K562 (cell line): ENCODE measurements around the gene COG7. TPM values are rescaled to one million over a fixed set of nuclear protein-coding genes. Genes with fewer than 3 reads are reported as not detected.

ENCODE experiments used
- ESRRA ChIP-seq: fragments of 450-650 bp; IDR thresholded peaks from 2 replicates; pipeline ENCODE4 v1.6.1; 2014; ENCODE audit warnings: low read depth, mild to moderate bottlenecking, moderate library complexity, borderline replicate concordance
- GABPB1 ChIP-seq: sonication (generic); formaldehyde crosslinking; IDR thresholded peaks from 2 replicates; pipeline ENCODE4 v1.8.0; 2022; ENCODE audit warnings: mild to moderate bottlenecking, missing genetic modification reagents
- KAT7 ChIP-seq: sonication (generic); formaldehyde crosslinking; IDR thresholded peaks from 2 replicates; pipeline ENCODE4 v1.8.0; 2022; ENCODE audit warnings: missing genetic modification reagents, mild to moderate bottlenecking, borderline replicate concordance
- NUFIP1 ChIP-seq: fragments of 450-650 bp; IDR thresholded peaks from 2 replicates; pipeline ENCODE4 v1.6.1; 2018; ENCODE audit not compliant: partially characterized antibody
- RAD21 ChIP-seq, 2 experiments: fragments of 250-450 bp in 1 of 2; fragments of 450-650 bp in 1 of 2; sonication (Bioruptor Pico) in 1 of 2; formaldehyde crosslinking in 1 of 2; IDR thresholded peaks in 1 of 2; conservative IDR thresholded peaks in 1 of 2; 2 replicates each; pipeline versions ENCODE4 v1.4.0 to v1.8.0; 2020 to 2022; ENCODE audit warnings: mild to moderate bottlenecking in 2 of 2, moderate library complexity in 1 of 2
- TFAP4 ChIP-seq: sonication (generic); formaldehyde crosslinking; IDR thresholded peaks from 2 replicates; pipeline ENCODE4 v1.8.0; 2022; ENCODE audit warnings: missing genetic modification reagents, mild to moderate bottlenecking, moderate library complexity, borderline replicate concordance
- ZNF384 ChIP-seq: IDR thresholded peaks from 2 replicates; pipeline ENCODE4 v1.6.1; 2012; ENCODE audit warnings: low read depth, low read length, improper control_type of control experiment
- polyA plus RNA-seq, 8 experiments: library from polyadenylated mRNA; depleted of rRNA in 4 of 8; stranded (reverse) in 5 of 8; unstranded in 3 of 8; fragments of >200 nt; fragmentation: Nextera tagmentation in 2 of 8; fragmentation: Illumina TruSeq in 1 of 8; extraction: Ambion mirVana in 2 of 8; extraction: Trizol in 1 of 8; gene quantifications; 2 replicates each; pipeline versions ENCODE4 v1.2.1 to v1.2.3, GENCODE V29; 2011 to 2014; ENCODE audit warnings: inconsistent platforms in 1 of 8, missing spikeins in 1 of 8
- total RNA-seq, 7 experiments: library from RNA; depleted of rRNA in 6 of 7; stranded (reverse); fragments of >200 nt in 6 of 7; fragmentation: Illumina TruSeq in 2 of 7; extraction: Trizol in 2 of 7; gene quantifications; 2 replicates each; pipeline versions ENCODE4 v1.2.1 to v1.2.3, GENCODE V29; 2011 to 2021; ENCODE audit warnings: low replicate concordance in 1 of 7
- TF ChIP-seq, protein P1 (sequence below): fragments of 200-800 bp; sonication (Bioruptor generic); IDR thresholded peaks from 2 replicates; pipeline ENCODE4 v1.6.1; 2016; ENCODE audit warnings: missing genetic modification characterization, missing compliant biosample characterization

COG7 gene
- total and polyA plus RNA-seq, 9 of the 15 experiments (the other 6 are each of a cell fraction or from before 2014, with no cell fraction given): 3.8 to 17.6 (median 13.4) TPM

- TF ChIP-seq RAD21 (CRISPR knock-in tag; conservative IDR thresholded peaks at IDR 0.05 in 1 of 2, IDR thresholded peaks at IDR 0.05 in 1 of 2): peak in 1 of 2 experiments; percentile 58; a peak in 2 of 4 replicates
- 0 out of 2 replicates have a peak, but pooled peaks have one; percentile 26 for TF ChIP-seq TFAP4
- no peak for TF ChIP-seq ESRRA
- TF ChIP-seq, protein P1, sequence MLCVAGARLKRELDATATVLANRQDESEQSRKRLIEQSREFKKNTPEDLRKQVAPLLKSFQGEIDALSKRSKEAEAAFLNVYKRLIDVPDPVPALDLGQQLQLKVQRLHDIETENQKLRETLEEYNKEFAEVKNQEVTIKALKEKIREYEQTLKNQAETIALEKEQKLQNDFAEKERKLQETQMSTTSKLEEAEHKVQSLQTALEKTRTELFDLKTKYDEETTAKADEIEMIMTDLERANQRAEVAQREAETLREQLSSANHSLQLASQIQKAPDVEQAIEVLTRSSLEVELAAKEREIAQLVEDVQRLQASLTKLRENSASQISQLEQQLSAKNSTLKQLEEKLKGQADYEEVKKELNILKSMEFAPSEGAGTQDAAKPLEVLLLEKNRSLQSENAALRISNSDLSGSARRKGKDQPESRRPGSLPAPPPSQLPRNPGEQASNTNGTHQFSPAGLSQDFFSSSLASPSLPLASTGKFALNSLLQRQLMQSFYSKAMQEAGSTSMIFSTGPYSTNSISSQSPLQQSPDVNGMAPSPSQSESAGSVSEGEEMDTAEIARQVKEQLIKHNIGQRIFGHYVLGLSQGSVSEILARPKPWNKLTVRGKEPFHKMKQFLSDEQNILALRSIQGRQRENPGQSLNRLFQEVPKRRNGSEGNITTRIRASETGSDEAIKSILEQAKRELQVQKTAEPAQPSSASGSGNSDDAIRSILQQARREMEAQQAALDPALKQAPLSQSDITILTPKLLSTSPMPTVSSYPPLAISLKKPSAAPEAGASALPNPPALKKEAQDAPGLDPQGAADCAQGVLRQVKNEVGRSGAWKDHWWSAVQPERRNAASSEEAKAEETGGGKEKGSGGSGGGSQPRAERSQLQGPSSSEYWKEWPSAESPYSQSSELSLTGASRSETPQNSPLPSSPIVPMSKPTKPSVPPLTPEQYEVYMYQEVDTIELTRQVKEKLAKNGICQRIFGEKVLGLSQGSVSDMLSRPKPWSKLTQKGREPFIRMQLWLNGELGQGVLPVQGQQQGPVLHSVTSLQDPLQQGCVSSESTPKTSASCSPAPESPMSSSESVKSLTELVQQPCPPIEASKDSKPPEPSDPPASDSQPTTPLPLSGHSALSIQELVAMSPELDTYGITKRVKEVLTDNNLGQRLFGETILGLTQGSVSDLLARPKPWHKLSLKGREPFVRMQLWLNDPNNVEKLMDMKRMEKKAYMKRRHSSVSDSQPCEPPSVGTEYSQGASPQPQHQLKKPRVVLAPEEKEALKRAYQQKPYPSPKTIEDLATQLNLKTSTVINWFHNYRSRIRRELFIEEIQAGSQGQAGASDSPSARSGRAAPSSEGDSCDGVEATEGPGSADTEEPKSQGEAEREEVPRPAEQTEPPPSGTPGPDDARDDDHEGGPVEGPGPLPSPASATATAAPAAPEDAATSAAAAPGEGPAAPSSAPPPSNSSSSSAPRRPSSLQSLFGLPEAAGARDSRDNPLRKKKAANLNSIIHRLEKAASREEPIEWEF (CRISPR knock-in tag): no peak
- 0 out of 2 replicates have a peak, but pooled peaks have one; percentile 59 for TF ChIP-seq KAT7 (CRISPR knock-in tag)
- TF ChIP-seq NUFIP1: no peak
- 0 out of 2 replicates have a peak, but pooled peaks have one; percentile 15 for TF ChIP-seq GABPB1 (CRISPR knock-in tag)
- peak; percentile 26; the same call in 1 of the 2 replicates for TF ChIP-seq ZNF384
These were observed 17.5 kb downstream of the COG7 start (continued) for GRCh38 chr16:23435500-23435899.
